Spleen (tissue), 11 donors: Measurements from ENCODE around the gene TTN. TPM values are rescaled to one million over a fixed set of nuclear protein-coding genes. Genes with fewer than 3 reads are reported as not detected.

ENCODE experiments used
- DNase-seq: peaks from one replicate; pipeline ENCODE4 v3.0.0-alpha.2; 2020
- H3K27ac ChIP-seq, 8 donors: fragments of 200-600 bp; sonication (generic) in 7 of 8; 1 replicate in 4 of 8; 2 replicates in 4 of 8; pipeline versions ENCODE4 v1.5.0 to v1.8.0; 2016 to 2021; ENCODE audit warnings: inconsistent platforms in 4 of 8, mild to moderate bottlenecking in 4 of 8, moderate library complexity in 1 of 8
- H3K27me3 ChIP-seq, 7 donors: fragments of 200-600 bp; sonication (generic) in 6 of 7; replicated peaks in 1 of 7; 1 replicate in 4 of 7; 2 replicates in 3 of 7; pipeline versions ENCODE4 v1.5.0 to v1.8.0; 2016 to 2021; ENCODE audit warnings: inconsistent platforms in 3 of 7, mild to moderate bottlenecking in 1 of 7
- H3K36me3 ChIP-seq, 6 donors: fragments of 200-600 bp; sonication (generic) in 5 of 6; 1 replicate in 4 of 6; 2 replicates in 2 of 6; pipeline versions ENCODE4 v1.5.0 to v1.8.0; 2016 to 2021; ENCODE audit warnings: inconsistent platforms in 2 of 6
- H3K4me1 ChIP-seq, 6 donors: fragments of 200-600 bp; sonication (generic) in 5 of 6; 1 replicate in 3 of 6; 2 replicates in 3 of 6; pipeline versions ENCODE4 v1.5.0 to v1.8.0; 2016 to 2021; ENCODE audit warnings: inconsistent platforms in 3 of 6
- H3K4me3 ChIP-seq, 8 donors: fragments of 200-600 bp; sonication (generic) in 7 of 8; 1 replicate in 4 of 8; 2 replicates in 4 of 8; pipeline versions ENCODE4 v1.5.0 to v1.8.0; 2016 to 2021; ENCODE audit warnings: inconsistent platforms in 4 of 8, mild to moderate bottlenecking in 4 of 8, moderate library complexity in 2 of 8
- H3K9me3 ChIP-seq, 8 donors: fragments of 200-600 bp; sonication (generic) in 7 of 8; 1 replicate in 4 of 8; 2 replicates in 4 of 8; pipeline versions ENCODE4 v1.5.0 to v1.8.0; 2016 to 2021; ENCODE audit warnings: inconsistent platforms in 4 of 8
- POLR2A ChIP-seq, 3 donors: fragments of 450-650 bp; IDR thresholded peaks; one replicate each; pipeline ENCODE4 v1.5.1; 2017; ENCODE audit warnings: antibody characterized with exemption in 3 of 3, mild to moderate bottlenecking in 1 of 3
- POLR2AphosphoS5 ChIP-seq, 3 donors: sonication (generic); formaldehyde crosslinking; IDR thresholded peaks; one replicate each; pipeline ENCODE4 v1.5.1; 2017; ENCODE audit warnings: antibody characterized with exemption in 3 of 3
- WGBS, 5 donors: extraction: QIAGEN DNeasy Blood & Tissue Kit in 3 of 5; methylation state at CpG; one replicate each; pipeline versions ENCODE4 v1.1.5 to v1.1.7; 2013 to 2018; 5-methylcytosine and 5-hydroxymethylcytosine counted together
- intact Hi-C: fragments of 100-400 bp; cut with DNase I; formaldehyde crosslinking; loops from one replicate; pipeline ENCODE4 v1.15.0; 2023; ENCODE audit warnings: low total_unique reads
- polyA plus RNA-seq, 3 donors: library from polyadenylated mRNA; stranded (reverse); fragments of 200-250 nt; gene quantifications; one replicate each; pipeline ENCODE4 v1.2.1, GENCODE V29; 2013
- total RNA-seq, 7 donors: library from RNA; depleted of rRNA in 3 of 7; stranded (reverse); fragments of >200 nt in 3 of 7; fragmentation: NEBNext Ultra II Directional in 4 of 7; extraction: Animal tissue kit (Norgen Biotek cat#: 25700) in 4 of 7; gene quantifications; one replicate each; pipeline versions ENCODE4 v1.1.0 to v1.2.1, GENCODE V29; 2016 to 2021
- TF ChIP-seq, protein P1 (sequence below), 11 experiments: fragments of 200-600 bp in 7 of 11; fragments of 450-650 bp in 4 of 11; sonication (generic) in 4 of 11; IDR thresholded peaks in 8 of 11; conservative IDR thresholded peaks in 3 of 11; 1 replicate in 7 of 11; 2 replicates in 4 of 11; pipeline versions ENCODE4 v1.4.0 to v1.8.0; 2016 to 2021; ENCODE audit warnings: antibody characterized with exemption in 11 of 11, inconsistent platforms in 4 of 11, mild to moderate bottlenecking in 1 of 11
- donor health status: healthy with polysubstance abuse.
- donor health status: DM: no; HTN: no; CAD: no; lungs with moderate emphysema.
- donor health status: DM: no; HTN: no; CAD: no.
- donor health status: Bipolar disorder and iron deficiency.
- donor health status: healthy.
- donor health status: DM: no; HTN: no; CAD: no.
- donor health status: DM: yes; HTN: yes; CAD: no.

Gene TTN
- total and polyA plus RNA-seq, 10 donors, result 0.23 to 28.5 (median 19.6) TPM

- Histone ChIP-seq H3K27ac (no peak overlapping the region), H3K9me3 (no peaks in the 10 kb centered on the region), H3K36me3 (peaks cover 3 to 98% (median 62%) of the 10 kb centered on the region in 6 donors), H3K27me3 (no peaks in the 10 kb centered on the region), H3K4me1 (no peaks in the 10 kb centered on the region), H3K4me3 (no peak overlapping the region)
- DNase-seq, result no peak
- WGBS, 5 donors, result 80 to 98% (median 96%) methylated on average over 6 of the region's 6 CpGs
- TF ChIP-seq, protein P1, sequence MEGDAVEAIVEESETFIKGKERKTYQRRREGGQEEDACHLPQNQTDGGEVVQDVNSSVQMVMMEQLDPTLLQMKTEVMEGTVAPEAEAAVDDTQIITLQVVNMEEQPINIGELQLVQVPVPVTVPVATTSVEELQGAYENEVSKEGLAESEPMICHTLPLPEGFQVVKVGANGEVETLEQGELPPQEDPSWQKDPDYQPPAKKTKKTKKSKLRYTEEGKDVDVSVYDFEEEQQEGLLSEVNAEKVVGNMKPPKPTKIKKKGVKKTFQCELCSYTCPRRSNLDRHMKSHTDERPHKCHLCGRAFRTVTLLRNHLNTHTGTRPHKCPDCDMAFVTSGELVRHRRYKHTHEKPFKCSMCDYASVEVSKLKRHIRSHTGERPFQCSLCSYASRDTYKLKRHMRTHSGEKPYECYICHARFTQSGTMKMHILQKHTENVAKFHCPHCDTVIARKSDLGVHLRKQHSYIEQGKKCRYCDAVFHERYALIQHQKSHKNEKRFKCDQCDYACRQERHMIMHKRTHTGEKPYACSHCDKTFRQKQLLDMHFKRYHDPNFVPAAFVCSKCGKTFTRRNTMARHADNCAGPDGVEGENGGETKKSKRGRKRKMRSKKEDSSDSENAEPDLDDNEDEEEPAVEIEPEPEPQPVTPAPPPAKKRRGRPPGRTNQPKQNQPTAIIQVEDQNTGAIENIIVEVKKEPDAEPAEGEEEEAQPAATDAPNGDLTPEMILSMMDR (IDR thresholded peaks at IDR 0.05 in 8 of 11, conservative IDR thresholded peaks at IDR 0.05 in 3 of 11), result no peak
- TF ChIP-seq POLR2AphosphoS5 (IDR thresholded peaks at IDR 0.05) (no peak), POLR2A (IDR thresholded peaks at IDR 0.05) (no peak)
- intact Hi-C loops, result no loop called here
Observed at GRCh38 chr2:178491612-178492011, 315.6 kb downstream of the TTN start.

DNA sequence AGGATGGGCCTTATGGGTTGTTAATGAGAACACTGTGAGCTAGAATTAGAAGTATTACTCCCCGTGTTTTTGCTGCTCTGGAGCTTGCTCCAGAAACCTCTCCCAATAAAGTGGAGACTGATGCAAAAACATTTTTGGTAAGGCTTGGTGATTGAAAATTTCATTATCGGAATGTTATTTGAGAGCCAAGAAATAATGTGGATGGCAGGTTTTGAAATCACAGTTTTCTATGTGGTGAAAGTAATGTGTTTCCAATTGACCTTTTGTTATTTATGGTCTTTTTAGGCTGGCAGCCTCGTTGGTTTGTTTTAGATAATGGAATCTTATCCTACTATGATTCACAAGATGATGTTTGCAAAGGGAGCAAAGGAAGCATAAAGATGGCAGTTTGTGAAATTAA, 321.9 kb downstream of the TTN start:
- 76 to 92% (median 87%) methylated on average over 3 of the region's 3 CpGs for WGBS, 5 donors
- H3K36me3 ChIP-seq, result peaks cover 0 to 47% (median 12%) of the 10 kb centered on the region in 6 donors
- H3K9me3 ChIP-seq, result no peaks in the 10 kb centered on the region
- DNase-seq, result no peak
- intact Hi-C loops, result no loop called here
- no peaks in the 10 kb centered on the region for H3K27me3 ChIP-seq
- H3K4me3 ChIP-seq, result no peak overlapping the region
- H3K27ac ChIP-seq, result no peak overlapping the region
- H3K4me1 ChIP-seq, result peaks cover 21 to 53% (median 36%) of the 10 kb centered on the region in 6 donors
- TF ChIP-seq, protein P1 (IDR thresholded peaks at IDR 0.05 in 8 of 11, conservative IDR thresholded peaks at IDR 0.05 in 3 of 11), result no peak
- TF ChIP-seq POLR2AphosphoS5 (IDR thresholded peaks at IDR 0.05) (no peak), POLR2A (IDR thresholded peaks at IDR 0.05) (no peak)

DNA sequence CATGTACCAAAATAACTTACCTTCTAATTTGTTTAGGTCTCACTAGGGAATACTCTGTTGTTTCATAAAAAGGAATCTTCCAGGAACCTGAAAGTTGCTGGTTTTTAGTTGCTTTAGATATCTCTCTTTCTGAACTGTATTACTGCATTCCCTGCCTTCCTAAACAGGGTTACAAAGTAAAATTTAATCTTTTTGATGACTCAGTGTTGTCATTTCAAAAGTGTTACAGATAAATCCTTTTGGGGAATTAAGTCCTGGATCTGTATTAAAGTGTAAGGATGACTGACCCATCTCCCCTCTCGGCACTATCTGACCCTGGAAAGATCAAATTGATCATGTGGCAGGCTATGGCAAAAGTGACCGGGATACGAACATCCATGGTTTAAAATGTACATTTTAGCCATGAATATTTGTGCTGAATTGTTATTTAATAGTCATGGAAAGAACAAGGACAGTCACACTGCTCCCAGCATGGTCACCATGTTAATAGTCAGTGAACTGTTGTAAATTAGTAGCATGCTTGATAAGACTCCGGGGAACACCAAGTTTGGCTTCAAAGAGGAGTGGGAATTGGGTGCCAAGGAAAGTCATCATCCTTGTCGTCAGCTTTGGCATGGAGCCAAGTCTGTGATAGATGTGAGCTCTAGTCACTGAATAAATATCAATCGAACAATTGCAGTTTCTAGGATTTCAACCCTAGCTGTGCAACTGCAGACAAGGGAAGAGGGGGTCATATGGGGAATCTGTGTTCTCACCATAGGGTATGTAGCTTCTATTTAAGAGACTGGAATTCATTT, 322.8 kb downstream of the TTN start:
- no peak for TF ChIP-seq POLR2AphosphoS5 (IDR thresholded peaks at IDR 0.05)
- TF ChIP-seq, protein P1 (IDR thresholded peaks at IDR 0.05 in 8 of 11, conservative IDR thresholded peaks at IDR 0.05 in 3 of 11), result no peak
- no peak for TF ChIP-seq POLR2A (IDR thresholded peaks at IDR 0.05)
- no peak overlapping the region for H3K4me3 ChIP-seq
- H3K36me3 ChIP-seq, result peaks cover 0 to 38% (median 7%) of the 10 kb centered on the region in 6 donors
- no peak overlapping the region for H3K27ac ChIP-seq
- no peaks in the 10 kb centered on the region for H3K9me3 ChIP-seq
- intact Hi-C loops, result no loop called here
- H3K4me1 ChIP-seq, result peaks cover 27 to 60% (median 43%) of the 10 kb centered on the region in 6 donors
- WGBS, 5 donors, result 74 to 87% (median 78%) methylated on average over 6 of the region's 6 CpGs
- no peaks in the 10 kb centered on the region for H3K27me3 ChIP-seq
- no peak for DNase-seq

DNA sequence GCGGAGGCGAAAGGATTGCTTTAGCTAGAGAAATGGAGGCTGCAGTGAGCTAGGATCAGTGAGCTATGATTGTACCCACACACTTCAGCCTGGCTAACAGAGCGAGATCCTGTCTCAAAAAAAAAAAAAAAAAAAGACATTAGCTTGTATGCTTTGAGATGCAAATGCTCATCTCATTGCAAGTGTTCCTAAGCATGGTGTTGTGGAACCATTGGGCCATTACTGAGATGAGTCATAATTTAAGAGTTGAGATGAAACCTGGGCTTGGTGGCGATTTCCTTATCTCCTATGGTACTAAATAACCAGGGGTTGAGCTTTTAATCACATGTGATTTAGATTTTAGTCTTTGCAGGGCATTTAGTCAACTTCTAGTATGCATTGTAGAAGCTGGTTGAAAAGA, 324.8 kb downstream of the TTN start:
- H3K4me1 ChIP-seq, result peaks cover 31 to 73% (median 53%) of the 10 kb centered on the region in 6 donors
- WGBS, 5 donors, result 74 to 83% (median 81%) methylated on average over 4 of the region's 4 CpGs
- no peaks in the 10 kb centered on the region for H3K27me3 ChIP-seq
- peaks cover 0 to 20% (median 6%) of the 10 kb centered on the region in 6 donors for H3K36me3 ChIP-seq
- TF ChIP-seq POLR2AphosphoS5 (IDR thresholded peaks at IDR 0.05), result no peak
- no peak for TF ChIP-seq POLR2A (IDR thresholded peaks at IDR 0.05)
- TF ChIP-seq, protein P1 (IDR thresholded peaks at IDR 0.05 in 8 of 11, conservative IDR thresholded peaks at IDR 0.05 in 3 of 11), result no peak
- H3K9me3 ChIP-seq, result no peaks in the 10 kb centered on the region
- no peak for DNase-seq
- intact Hi-C loops, result no loop called here
- H3K27ac ChIP-seq, result no peak overlapping the region
- peak overlapping the region in 1 of 8 donors; percentile 84 for H3K4me3 ChIP-seq
